Stimulated activated CD8-positive, alpha-beta memory T cell treated with anti-CD3 and anti-CD28 coated beads, Interleukin-4, amount 100 ng/mL, for 48 hours (primary cell): ENCODE measurements around the gene MSN.
"Not testable (repeated sequence)": the region's sequence is repeated elsewhere in the genome, so short reads cannot be mapped to it uniquely, and the experiment has no call there.

Experiments used
- DNase-seq: peaks from one replicate; pipeline ENCODE4 v3.0.0-alpha.2; 2020

The MSN gene

GRCh38 chrX:65667503-65668376 is at the start of gene MSN:
Gene MSN, plus strand, starts transcription at chrX:65667654. Its CDS starts 188 bp downstream, at chrX:65667842.
- peak; percentile 82 for DNase-seq

GRCh38 chrX:65620096-65620705 is 47.3 kb upstream of the MSN start:
- not testable (repeated sequence) for DNase-seq

- no peak for DNase-seq
Measured at GRCh38 chrX:65630771-65631170, 36.7 kb upstream of the MSN start.

GRCh38 chrX:65633826-65634225 is 33.6 kb upstream of the MSN start:
- DNase-seq, result no peak

GRCh38 chrX:65634732-65635131 is 32.7 kb upstream of the MSN start:
- DNase-seq, result no peak

- DNase-seq, result no peak
Measured at GRCh38 chrX:65635378-65635777, 32.1 kb upstream of the MSN start.

GRCh38 chrX:65635822-65636221 is 31.6 kb upstream of the MSN start:
- DNase-seq, result no peak

GRCh38 chrX:65636261-65636660 is 31.2 kb upstream of the MSN start:
- DNase-seq, result not testable (repeated sequence)

- no peak for DNase-seq
Measured at GRCh38 chrX:65637335-65637734, 30.1 kb upstream of the MSN start.

- DNase-seq, result no peak
Measured at GRCh38 chrX:65642914-65643491, 24.5 kb upstream of the MSN start.

- no peak for DNase-seq
Measured at GRCh38 chrX:65643531-65644052, 23.9 kb upstream of the MSN start.

- peak; percentile 28 for DNase-seq
Measured at GRCh38 chrX:65644621-65645289, 22.7 kb upstream of the MSN start.

GRCh38 chrX:65647801-65648200 is 19.7 kb upstream of the MSN start:
- no peak for DNase-seq

- no peak for DNase-seq
Measured at GRCh38 chrX:65652098-65652497, 15.4 kb upstream of the MSN start.

GRCh38 chrX:65657009-65657441 is 10.4 kb upstream of the MSN start:
- not testable (repeated sequence) for DNase-seq

- DNase-seq, result no peak
Measured at GRCh38 chrX:65657659-65658058, 9.8 kb upstream of the MSN start.

- DNase-seq, result no peak
Measured at GRCh38 chrX:65658229-65658628, 9.2 kb upstream of the MSN start.

GRCh38 chrX:65667157-65667502 is 324 bp upstream of the MSN start:
- no peak for DNase-seq

- peak; percentile 64 for DNase-seq
Measured at GRCh38 chrX:65668377-65669310, 1.2 kb downstream of the MSN start.

GRCh38 chrX:65671286-65671685 is 3.8 kb downstream of the MSN start:
- no peak for DNase-seq

- DNase-seq, result no peak
Measured at GRCh38 chrX:65671966-65672365, 4.5 kb downstream of the MSN start.

GRCh38 chrX:65673857-65674203 is 6.4 kb downstream of the MSN start:
- DNase-seq, result no peak
